GM12878 (cell line): ENCODE data around the gene UACA. TPM values are rescaled to one million over a fixed set of nuclear protein-coding genes. Genes with fewer than 3 reads are reported as not detected.

Experiments used
- ATAC-seq: fragments of 200-7000 bp; cut with Tn5 transposase; 3 replicates; pipeline ENCODE4 v1.9.1; 2020; ENCODE audit warnings: mild to moderate bottlenecking, moderate library complexity
- BruUV-seq: library from RNA; stranded (reverse); fragments of 400-500 nt; replicated peaks from 2 replicates; lab custom pipeline; 2021; lab: Mats Ljungman, UMichigan
- CTCF ChIA-PET: fragments of 300-600 bp; sonication (Branson Sonifier 250); formaldehyde crosslinking; extraction: SDS; loops from one replicate; lab custom pipeline; 2021; ENCODE audit warnings: inconsistent platforms; lab: Yijun Ruan, JAX
- POLR2A ChIA-PET: fragments of 350-600 bp; formaldehyde crosslinking; extraction: SDS; loops from one replicate; lab custom pipeline; 2021; ENCODE audit warnings: inconsistent platforms; lab: Charles Lee
- RAD21 ChIA-PET: fragments of 300-600 bp; sonication (Branson Sonifier 250); formaldehyde crosslinking; loops from one replicate; lab custom pipeline; 2023; ENCODE audit warnings: antibody characterized with exemption; ENCODE audit not compliant: unreplicated experiment; lab: Charles Lee
- SMC1A ChIA-PET: fragments of 300-600 bp; sonication (Branson Sonifier 250); formaldehyde crosslinking; loops from one replicate; lab custom pipeline; 2023; ENCODE audit not compliant: unreplicated experiment, uncharacterized antibody; lab: Charles Lee
- DNase-seq: peaks from one replicate; pipeline ENCODE4 v3.0.0-alpha.2; 2011; ENCODE audit warnings: low read depth, low spot score
- FAIRE-seq: peaks from 3 replicates; lab custom pipeline; 2011; peaks lifted over from hg19 to GRCh38; lab: Jason Lieb, UNC
- H2AFZ ChIP-seq: 2 replicates; pipeline ENCODE4 v1.6.0; 2011; ENCODE audit warnings: low read depth, low read length, control low read depth; ENCODE audit not compliant: control insufficient read depth
- H3K27ac ChIP-seq: 2 replicates; pipeline ENCODE4 v1.5.1; 2011; ENCODE audit warnings: control low read depth; ENCODE audit not compliant: control insufficient read depth, insufficient read depth
- H3K27me3 ChIP-seq, 2 experiments: replicated peaks in 1 of 2; 2 replicates each; pipeline versions ENCODE4 v1.6.0 to v1.6.1; 2011; ENCODE audit warnings: low read length in 1 of 2; ENCODE audit not compliant: control insufficient read depth in 2 of 2, insufficient read depth in 2 of 2
- H3K36me3 ChIP-seq, 2 experiments: 2 replicates each; pipeline ENCODE4 v1.5.1; 2011; ENCODE audit warnings: low read length in 1 of 2; ENCODE audit not compliant: control insufficient read depth in 2 of 2, insufficient read depth in 2 of 2
- H3K4me1 ChIP-seq: 2 replicates; pipeline ENCODE4 v1.6.1; 2011; ENCODE audit warnings: mild to moderate bottlenecking, low read length, moderate library complexity, mixed read lengths; ENCODE audit not compliant: control insufficient read depth, insufficient read depth
- H3K4me2 ChIP-seq: 2 replicates; pipeline ENCODE4 v1.6.0; 2011; ENCODE audit warnings: control low read depth; ENCODE audit not compliant: control insufficient read depth, insufficient read depth
- H3K4me3 ChIP-seq: fragments of 200-600 bp; sonication (generic); 2 replicates; pipeline ENCODE4 v1.5.1; 2016
- H3K79me2 ChIP-seq: 2 replicates; pipeline ENCODE4 v1.6.0; 2011; ENCODE audit warnings: low read length; ENCODE audit not compliant: control insufficient read depth, insufficient read depth
- H3K9ac ChIP-seq: 2 replicates; pipeline ENCODE4 v1.8.0; 2011; ENCODE audit warnings: low read length, control low read depth, mixed read lengths; ENCODE audit not compliant: control insufficient read depth, insufficient read depth
- H3K9me3 ChIP-seq: replicated peaks from 3 replicates; pipeline ENCODE4 v1.5.1; 2011; ENCODE audit warnings: mild to moderate bottlenecking, low read length; ENCODE audit not compliant: control insufficient read depth, insufficient read depth
- H4K20me1 ChIP-seq: 2 replicates; pipeline ENCODE4 v1.6.0; 2011; ENCODE audit not compliant: control insufficient read depth, insufficient read depth
- HDGF ChIP-seq: fragments of 450-650 bp; IDR thresholded peaks from 2 replicates; pipeline ENCODE4 v1.6.1; 2016; ENCODE audit warnings: antibody characterized with exemption
- IRF5 ChIP-seq: fragments of 450-650 bp; IDR thresholded peaks from 2 replicates; pipeline ENCODE4 v1.6.1; 2017; ENCODE audit warnings: borderline replicate concordance
- SPI1 ChIP-seq: IDR thresholded peaks from 2 replicates; pipeline ENCODE4 v1.6.1; 2011; ENCODE audit warnings: low read depth, mild to moderate bottlenecking, low read length, moderate library complexity, borderline replicate concordance; ENCODE audit not compliant: insufficient read depth
- TBL1XR1 ChIP-seq: IDR thresholded peaks from 2 replicates; pipeline ENCODE4 v1.6.1; 2012; ENCODE audit warnings: low read depth, low read length, improper control_type of control experiment
- USF2 ChIP-seq: IDR thresholded peaks from 2 replicates; pipeline ENCODE4 v1.6.1; 2011; ENCODE audit warnings: low read depth, low read length, improper control_type of control experiment, borderline replicate concordance
- WGBS: methylation state at CpG from one replicate; pipeline ENCODE4 v1.1.6; 2016; ENCODE audit warnings: low lambda C conversion rate; ENCODE audit not compliant: insufficient replicate concordance, insufficient coverage; ENCODE audit errors: missing lambda C conversion rate; 5-methylcytosine and 5-hydroxymethylcytosine counted together
- in situ Hi-C: fragments of 300-500 bp; cut with MboI; formaldehyde crosslinking; loops from 9 replicates; pipeline ENCODE4 v1.14.3; 2018; ENCODE audit warnings: mixed read lengths
- intact Hi-C: fragments of 100-400 bp; cut with micrococcal nuclease; formaldehyde crosslinking; loops from one replicate; pipeline ENCODE4 v1.14.2; 2022; ENCODE audit not compliant: unreplicated experiment
- polyA plus RNA-seq, 11 experiments: library from polyadenylated mRNA; depleted of rRNA in 4 of 11; unstranded in 6 of 11; stranded (reverse) in 5 of 11; fragments of >200 nt; fragmentation: Nextera tagmentation in 4 of 11; fragmentation: Illumina TruSeq in 1 of 11; extraction: Ambion mirVana in 4 of 11; extraction: Trizol in 1 of 11; gene quantifications; 1 replicate in 1 of 11; 2 replicates in 10 of 11; pipeline versions ENCODE4 v1.2.1 to v1.2.3, GENCODE V29; 2011 to 2016; ENCODE audit warnings: inconsistent platforms in 2 of 11, missing spikeins in 2 of 11, low read depth in 1 of 11
- total RNA-seq, 4 experiments: library from RNA; depleted of rRNA in 3 of 4; stranded (reverse); fragments of >200 nt in 3 of 4; fragmentation: Illumina TruSeq in 1 of 4; extraction: Trizol in 1 of 4; gene quantifications; 2 replicates each; pipeline versions ENCODE4 v1.2.1 to v1.2.3, GENCODE V29; 2013 to 2021

UACA gene
- total and polyA plus RNA-seq, 10 of the 15 experiments (the other 5 are each of a cell fraction or from before 2014, with no cell fraction given): 0.30 to 4.0 (median 2.0) TPM

- TF ChIP-seq TBL1XR1 (no peak), IRF5 (no peak), USF2 (no peak)
Measured at GRCh38 chr15:70778258-70779076, 15.1 kb upstream of the UACA start (continued).

GRCh38 chr15:70777170-70777926 lies 14.0 kb upstream of the UACA start:
- H3K4me1 ChIP-seq: no peaks in the 10 kb centered on the region
- BruUV-seq: no TSS peak
- no peak for DNase-seq
- TF ChIP-seq HDGF: no peak
- TF ChIP-seq SPI1: peak; percentile 57; the same call in 1 of the 2 replicates
- H2AFZ ChIP-seq: no peak overlapping the region
- no peak overlapping the region for H3K9ac ChIP-seq
- ATAC-seq: no peak
- intact Hi-C loops: no loop called here
- ChIA-PET POLR2A (no interaction called here), RAD21 (no interaction called here), CTCF (no interaction called here), SMC1A (no interaction called here)
- no peak overlapping the region for H3K4me3 ChIP-seq
- H3K27ac ChIP-seq: no peak overlapping the region
- H3K36me3 ChIP-seq: no peaks in the 10 kb centered on the region
- WGBS: 14% methylated on average over 7 of the region's 7 CpGs
- H3K27me3 ChIP-seq: no peaks in the 10 kb centered on the region; a peak in 1 of 4 replicates
- H3K9me3 ChIP-seq: no peaks in the 10 kb centered on the region
- no peak for FAIRE-seq
- no peaks in the 10 kb centered on the region for H4K20me1 ChIP-seq
- H3K79me2 ChIP-seq: no peaks in the 10 kb centered on the region
- no peak overlapping the region for H3K4me2 ChIP-seq
- in situ Hi-C loops: no loop called here
